Lung microvascular endothelial cell (primary cell): ENCODE measurements around the gene ITFG2. TPM values are rescaled to one million over a fixed set of nuclear protein-coding genes. Genes with fewer than 3 reads are reported as not detected.
"Not testable (repeated sequence)": the region's sequence is repeated elsewhere in the genome, so short reads cannot be mapped to it uniquely, and the experiment has no call there.

Source experiments
- DNase-seq, 2 donors: peaks; one replicate each; pipeline versions ENCODE4 v3.0.0 to v3.0.0-alpha.2; 2010; ENCODE audit warnings: low read depth in 2 of 2
- total RNA-seq: library from RNA; depleted of rRNA; stranded (reverse); fragments of >200 nt; gene quantifications from 2 replicates; pipeline ENCODE4 v1.2.1, GENCODE V29; 2014

The ITFG2 gene
- total RNA-seq, 1 donor from 2014 or later: 12.1 TPM

DNA sequence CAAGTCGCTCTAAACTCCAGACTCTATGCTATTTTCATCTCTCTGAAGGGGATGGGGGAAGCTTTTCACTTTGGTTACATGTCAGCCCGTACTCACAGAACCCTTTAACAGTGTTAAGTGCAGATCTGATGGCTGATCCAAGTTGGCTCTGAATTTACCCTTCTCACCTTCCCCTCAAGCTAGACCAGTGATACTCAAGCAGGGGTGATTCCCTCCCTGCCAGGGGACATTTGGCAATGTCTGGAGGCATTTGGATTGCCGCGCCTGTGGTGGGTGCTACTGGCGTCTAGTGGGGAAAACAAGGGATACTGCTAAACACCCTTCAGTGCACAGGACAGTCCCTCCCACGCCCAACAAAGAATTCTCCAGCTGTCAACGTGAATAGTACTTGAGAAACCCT is 50.4 kb downstream of the ITFG2 start:
- DNase-seq: no peak

- not testable (repeated sequence) for DNase-seq
Measured at GRCh38 chr12:2863402-2863801, 50.9 kb downstream of the ITFG2 start.

DNA sequence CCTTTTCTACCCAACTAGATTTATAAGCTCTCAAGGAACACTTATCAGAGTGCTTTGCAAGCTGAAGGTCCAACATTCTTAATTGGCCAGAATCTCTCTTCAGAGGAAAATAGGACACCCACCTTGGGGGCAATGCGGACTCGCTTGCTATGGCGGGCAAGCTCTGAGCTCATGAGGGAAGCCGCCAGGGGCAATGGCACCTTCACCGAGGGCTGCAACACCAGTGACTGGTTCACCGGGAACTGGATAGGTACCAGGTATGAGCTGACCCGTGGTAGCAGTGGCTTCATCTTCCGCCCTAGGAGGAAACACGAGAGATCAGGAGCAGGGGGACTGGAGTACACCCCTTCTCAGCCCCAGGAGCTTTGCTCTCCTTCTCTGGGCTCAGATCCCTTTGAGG is 51.7 kb downstream of the ITFG2 start:
- no peak for DNase-seq

DNA sequence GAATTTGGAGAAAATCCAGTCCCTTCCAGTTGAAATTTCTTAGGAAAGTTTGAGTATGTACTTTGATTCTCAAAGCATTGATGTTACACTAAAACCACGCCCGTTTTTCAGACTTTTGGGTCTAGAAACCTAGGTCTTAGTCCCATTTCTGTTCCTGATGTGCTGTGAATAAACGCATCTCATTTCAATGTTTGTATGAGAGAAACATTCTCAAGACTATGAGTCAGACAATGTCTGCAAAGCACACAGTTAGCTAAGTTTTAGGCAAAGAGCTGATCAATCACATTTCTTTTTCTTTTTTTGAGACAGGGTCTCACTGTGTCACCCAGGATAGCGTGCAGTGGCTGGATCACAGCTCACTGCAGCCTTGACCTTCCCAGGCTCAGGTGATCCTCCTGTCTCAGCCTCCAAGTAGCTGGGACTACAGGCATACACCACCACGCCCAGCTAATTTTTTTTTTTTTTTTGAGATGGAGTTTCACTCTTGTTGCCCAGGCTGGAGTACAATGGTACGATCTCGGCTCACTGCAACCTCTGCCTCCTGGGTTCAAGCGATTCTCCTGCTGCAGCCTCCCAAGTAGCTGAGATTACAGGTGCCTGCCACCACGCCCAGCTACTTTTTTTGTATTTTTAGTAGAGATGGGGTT is 56.6 kb downstream of the ITFG2 start:
- peak in 1 of 2 donors; percentile 30 for DNase-seq

Other genes with a start within 250 kb of the ITFG2 start
- gene FKBP4, start 17.7 kb upstream of the ITFG2 start, total RNA-seq: 24.8 and 44.0 TPM in 2 replicates
- gene NRIP2, start 22.4 kb downstream of the ITFG2 start, total RNA-seq: not detected in 2 replicates
- gene TEX52, start 44.4 kb downstream of the ITFG2 start, total RNA-seq: not detected in 2 replicates
- gene FOXM1, start 64.5 kb downstream of the ITFG2 start, total RNA-seq: 1.6 and 3.7 TPM in 2 replicates
- 17.1 and 17.9 TPM in 2 replicates for gene RHNO1, start 64.6 kb downstream of the ITFG2 start, total RNA-seq
- 15.9 and 18.3 TPM in 2 replicates for gene TULP3, start 78.2 kb downstream of the ITFG2 start, total RNA-seq
- gene TEAD4, start 146.7 kb downstream of the ITFG2 start, total RNA-seq: 18.3 and 19.2 TPM in 2 replicates